PC-9 (cell line): ENCODE results near the gene SMC3. TPM values are rescaled to one million over a fixed set of nuclear protein-coding genes. Genes with fewer than 3 reads are reported as not detected.

Source experiments
- BruUV-seq: library from RNA; stranded (reverse); fragments of 400-500 nt; replicated peaks from 2 replicates; lab custom pipeline; 2021; lab: Mats Ljungman, UMichigan
- CTCF ChIA-PET: fragments of 300-600 bp; sonication (Branson Sonifier 250); formaldehyde crosslinking; loops from one replicate; lab custom pipeline; 2022; ENCODE audit warnings: antibody characterized with exemption; lab: Charles Lee
- POLR2A ChIA-PET: fragments of 300-600 bp; sonication (Branson Sonifier 250); formaldehyde crosslinking; loops from one replicate; lab custom pipeline; 2022; ENCODE audit warnings: antibody characterized with exemption; ENCODE audit not compliant: unreplicated experiment; lab: Charles Lee
- DNase-seq, 2 experiments: peaks; one replicate each; pipeline versions ENCODE4 v3.0.0 to v3.0.0-alpha.2; 2015 to 2022; ENCODE audit warnings: mixed read lengths in 1 of 2
- H2AFZ ChIP-seq: fragments of 200-600 bp; sonication (generic); 2 replicates; pipeline ENCODE4 v1.8.1; 2017; ENCODE audit warnings: antibody characterized with exemption
- H3F3A ChIP-seq: fragments of 200-600 bp; sonication (generic); 2 replicates; pipeline ENCODE4 v1.8.1; 2017; ENCODE audit warnings: antibody characterized with exemption, mild to moderate bottlenecking, low read depth; ENCODE audit not compliant: insufficient read depth
- H3K27ac ChIP-seq: fragments of 200-600 bp; sonication (generic); 2 replicates; pipeline ENCODE4 v1.6.1; 2016; ENCODE audit warnings: mixed run types
- H3K27me3 ChIP-seq: fragments of 200-600 bp; sonication (generic); 2 replicates; pipeline ENCODE4 v1.6.1; 2016; ENCODE audit warnings: low read depth, mixed run types; ENCODE audit not compliant: insufficient read depth
- H3K36me3 ChIP-seq: fragments of 200-600 bp; sonication (generic); 2 replicates; pipeline ENCODE4 v1.6.1; 2016; ENCODE audit warnings: low read depth, mixed run types
- H3K4me1 ChIP-seq: fragments of 200-600 bp; sonication (generic); replicated peaks from 2 replicates; pipeline ENCODE4 v1.6.1; 2016; ENCODE audit warnings: mixed run types; ENCODE audit not compliant: insufficient read depth
- H3K4me2 ChIP-seq: fragments of 200-600 bp; sonication (generic); 2 replicates; pipeline ENCODE4 v1.6.1; 2017; ENCODE audit warnings: mixed run types
- H3K4me3 ChIP-seq: fragments of 200-600 bp; sonication (generic); 2 replicates; pipeline ENCODE4 v1.6.1; 2016; ENCODE audit warnings: mixed run types
- H3K79me2 ChIP-seq: fragments of 200-600 bp; sonication (generic); 2 replicates; pipeline ENCODE4 v1.6.1; 2017; ENCODE audit warnings: low read depth, mixed run types
- H3K9me2 ChIP-seq: fragments of 200-600 bp; sonication (generic); 2 replicates; pipeline ENCODE4 v1.8.1; 2017; ENCODE audit warnings: mild to moderate bottlenecking; ENCODE audit not compliant: insufficient read depth
- H3K9me3 ChIP-seq: fragments of 200-600 bp; sonication (generic); 2 replicates; pipeline ENCODE4 v1.8.1; 2016; ENCODE audit warnings: low read depth; ENCODE audit not compliant: insufficient read depth
- H4K20me1 ChIP-seq: fragments of 200-600 bp; sonication (generic); 2 replicates; pipeline ENCODE4 v1.8.1; 2017; ENCODE audit not compliant: insufficient read depth
- EZH2 ChIP-seq: fragments of 200-600 bp; sonication (generic); IDR thresholded peaks from 2 replicates; pipeline ENCODE4 v1.8.0; 2017; ENCODE audit warnings: antibody characterized with exemption, low read depth
- intact Hi-C: fragments of 100-400 bp; cut with micrococcal nuclease; formaldehyde crosslinking; loops from one replicate; pipeline ENCODE4 v1.10.0; 2022; ENCODE audit not compliant: unreplicated experiment
- total RNA-seq: library from RNA; stranded (reverse); gene quantifications from 2 replicates; pipeline ENCODE4 v1.2.3, GENCODE V29; 2021
- TF ChIP-seq, protein P1 (sequence below): fragments of 200-600 bp; sonication (generic); conservative IDR thresholded peaks from 2 replicates; pipeline ENCODE4 v1.6.1; 2017; ENCODE audit warnings: mixed run types, antibody characterized with exemption, mild to moderate bottlenecking, moderate library complexity

Gene SMC3
- total RNA-seq, 1 experiment from 2014 or later: 31.2 TPM

DNA sequence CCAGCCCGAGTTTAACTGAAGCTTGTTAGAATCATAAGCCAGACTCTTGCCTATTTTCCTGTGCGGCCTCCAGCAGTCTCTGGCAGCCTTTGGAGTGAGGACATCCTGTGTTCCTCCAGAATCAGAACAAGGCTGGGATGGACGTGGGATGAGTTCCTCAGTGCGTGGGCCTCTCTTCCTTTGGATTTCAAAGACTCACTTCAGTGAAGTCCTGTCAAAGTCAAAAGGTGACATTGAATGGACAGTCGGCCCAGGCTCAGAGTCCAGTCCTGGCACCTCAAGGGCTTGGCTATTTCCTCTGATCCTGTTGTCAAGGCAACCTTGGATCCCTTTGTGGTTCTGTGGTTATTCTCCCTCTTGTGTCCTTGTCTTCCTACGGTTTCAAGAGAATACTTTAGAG, 21.4 kb upstream of the SMC3 start:
- TF ChIP-seq, protein P1, sequence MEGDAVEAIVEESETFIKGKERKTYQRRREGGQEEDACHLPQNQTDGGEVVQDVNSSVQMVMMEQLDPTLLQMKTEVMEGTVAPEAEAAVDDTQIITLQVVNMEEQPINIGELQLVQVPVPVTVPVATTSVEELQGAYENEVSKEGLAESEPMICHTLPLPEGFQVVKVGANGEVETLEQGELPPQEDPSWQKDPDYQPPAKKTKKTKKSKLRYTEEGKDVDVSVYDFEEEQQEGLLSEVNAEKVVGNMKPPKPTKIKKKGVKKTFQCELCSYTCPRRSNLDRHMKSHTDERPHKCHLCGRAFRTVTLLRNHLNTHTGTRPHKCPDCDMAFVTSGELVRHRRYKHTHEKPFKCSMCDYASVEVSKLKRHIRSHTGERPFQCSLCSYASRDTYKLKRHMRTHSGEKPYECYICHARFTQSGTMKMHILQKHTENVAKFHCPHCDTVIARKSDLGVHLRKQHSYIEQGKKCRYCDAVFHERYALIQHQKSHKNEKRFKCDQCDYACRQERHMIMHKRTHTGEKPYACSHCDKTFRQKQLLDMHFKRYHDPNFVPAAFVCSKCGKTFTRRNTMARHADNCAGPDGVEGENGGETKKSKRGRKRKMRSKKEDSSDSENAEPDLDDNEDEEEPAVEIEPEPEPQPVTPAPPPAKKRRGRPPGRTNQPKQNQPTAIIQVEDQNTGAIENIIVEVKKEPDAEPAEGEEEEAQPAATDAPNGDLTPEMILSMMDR: no peak
- no peak overlapping the region for H3K27ac ChIP-seq
- no peaks in the 10 kb centered on the region for H3K9me3 ChIP-seq
- H3K9me2 ChIP-seq: no peaks in the 10 kb centered on the region
- no TSS peak for BruUV-seq
- ChIA-PET POLR2A (no interaction called here), CTCF (interaction anchor here (0.6 to 0.7 kb wide), 2 partner anchors 239 to 315 kb away, joined by 3 read pairs; no protein-coding TSS in a partner anchor)
- no peaks in the 10 kb centered on the region for H3K79me2 ChIP-seq
- H2AFZ ChIP-seq: no peak overlapping the region
- H3F3A ChIP-seq: no peaks in the 10 kb centered on the region
- no peaks in the 10 kb centered on the region for H3K36me3 ChIP-seq
- intact Hi-C loops: loop anchor here (2.0 to 5.0 kb wide), 3 partner anchors 47 to 187 kb away; no protein-coding TSS in a partner anchor
- no peak overlapping the region for H3K4me2 ChIP-seq
- no peaks in the 10 kb centered on the region for H3K27me3 ChIP-seq
- no peaks in the 10 kb centered on the region for H4K20me1 ChIP-seq
- no peak for DNase-seq
- H3K4me1 ChIP-seq: no peaks in the 10 kb centered on the region
- H3K4me3 ChIP-seq: no peak overlapping the region

DNA sequence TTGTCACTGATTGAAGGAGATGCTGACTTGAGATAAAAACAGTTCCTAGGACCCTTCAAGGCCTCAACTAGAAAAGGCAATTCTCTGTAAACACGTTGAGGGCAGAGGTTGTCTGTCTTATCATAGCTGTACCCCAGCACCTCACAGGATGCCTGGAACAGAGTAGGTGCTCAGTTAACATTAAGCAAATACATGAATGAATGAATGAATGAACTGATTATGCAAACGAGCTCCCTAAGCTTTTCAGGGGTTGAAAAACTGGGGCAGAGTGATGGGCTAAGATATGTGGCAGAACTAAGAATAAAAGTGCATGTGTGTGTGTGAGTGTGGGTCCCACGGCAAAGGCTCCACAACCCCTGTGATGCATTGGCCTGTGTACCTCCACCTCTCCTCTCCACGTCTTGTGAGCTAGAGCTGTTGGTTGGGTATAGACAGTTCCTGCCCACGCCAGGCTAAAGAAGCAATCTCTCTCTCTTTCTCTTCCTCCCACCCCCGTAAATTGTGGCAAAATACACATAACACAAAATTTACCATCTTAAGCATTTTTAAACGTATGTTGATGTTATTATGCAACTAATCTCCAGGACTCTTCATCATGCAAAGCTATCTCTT, 20.9 kb upstream of the SMC3 start:
- H4K20me1 ChIP-seq: no peaks in the 10 kb centered on the region
- H3K36me3 ChIP-seq: no peaks in the 10 kb centered on the region
- no peak overlapping the region for H3K4me3 ChIP-seq
- no peak overlapping the region for H3K4me2 ChIP-seq
- no peaks in the 10 kb centered on the region for H3K9me2 ChIP-seq
- DNase-seq: no peak
- no TSS peak for BruUV-seq
- H3K27ac ChIP-seq: no peak overlapping the region
- CTCF ChIA-PET: interaction anchor here (0.6 to 0.7 kb wide), 2 partner anchors 40 to 240 kb away, joined by 3 read pairs; no protein-coding TSS in a partner anchor
- no peaks in the 10 kb centered on the region for H3F3A ChIP-seq
- H3K79me2 ChIP-seq: no peaks in the 10 kb centered on the region
- POLR2A ChIA-PET: no interaction called here
- no peaks in the 10 kb centered on the region for H3K27me3 ChIP-seq
- no peaks in the 10 kb centered on the region for H3K4me1 ChIP-seq
- no peak overlapping the region for H2AFZ ChIP-seq
- TF ChIP-seq EZH2: no peak
- TF ChIP-seq, protein P1: no peak
- intact Hi-C loops: loop anchor here (1.0 to 5.0 kb wide), 5 partner anchors 48 to 235 kb away; no protein-coding TSS in a partner anchor
- H3K9me3 ChIP-seq: no peaks in the 10 kb centered on the region

DNA sequence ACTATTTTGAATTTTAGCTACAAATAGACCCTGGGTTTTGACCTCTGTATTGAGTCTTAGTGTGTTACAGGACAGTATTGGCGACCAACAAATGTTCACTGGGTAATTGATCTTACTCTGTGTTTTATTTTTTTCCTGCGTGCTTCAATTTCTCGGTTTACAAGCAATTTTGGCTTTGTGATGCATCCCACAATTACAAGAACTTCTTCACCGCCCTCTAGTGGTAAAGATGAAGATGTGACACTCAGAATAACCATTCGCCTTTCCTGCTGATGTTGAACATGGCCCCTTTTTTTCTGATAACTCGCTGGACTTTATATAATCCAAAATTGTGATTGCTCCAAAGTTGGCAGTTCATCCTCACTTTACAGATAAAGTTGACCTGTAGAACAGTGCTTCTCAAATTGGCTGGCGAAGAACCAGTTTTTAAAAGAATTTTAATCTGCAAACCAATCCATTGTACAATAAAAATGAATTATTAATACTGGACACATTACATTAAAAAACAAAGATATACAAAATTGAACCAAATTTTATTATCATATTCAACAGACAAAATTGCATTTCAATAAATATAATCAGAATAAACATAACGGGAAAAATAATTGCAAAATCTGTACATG, 20.2 kb upstream of the SMC3 start:
- no peak for TF ChIP-seq EZH2
- TF ChIP-seq, protein P1: peak; percentile 83
- H3K27me3 ChIP-seq: no peaks in the 10 kb centered on the region
- H3K9me2 ChIP-seq: no peaks in the 10 kb centered on the region
- no peaks in the 10 kb centered on the region for H3K4me1 ChIP-seq
- DNase-seq: no peak
- POLR2A ChIA-PET: no interaction called here
- H3K4me3 ChIP-seq: no peak overlapping the region
- H3K36me3 ChIP-seq: no peaks in the 10 kb centered on the region
- no peaks in the 10 kb centered on the region for H3F3A ChIP-seq
- H3K9me3 ChIP-seq: no peaks in the 10 kb centered on the region
- H4K20me1 ChIP-seq: no peaks in the 10 kb centered on the region
- intact Hi-C loops: loop anchor here (1.0 to 5.0 kb wide), 5 partner anchors 48 to 236 kb away; no protein-coding TSS in a partner anchor
- no peak overlapping the region for H3K4me2 ChIP-seq
- H3K79me2 ChIP-seq: no peaks in the 10 kb centered on the region
- H2AFZ ChIP-seq: no peak overlapping the region
- BruUV-seq: no TSS peak
- CTCF ChIA-PET: interaction anchor here (0.6 kb wide), 1 partner anchor 40 kb away, joined by 3 read pairs; no protein-coding TSS in a partner anchor
- H3K27ac ChIP-seq: no peak overlapping the region
